Thyroid gland (tissue), 4 donors: ENCODE data around the gene CLCN5. TPM values are rescaled to one million over a fixed set of nuclear protein-coding genes. Genes with fewer than 3 reads are reported as not detected.

Experiments used
- DNase-seq, 2 donors: peaks; one replicate each; pipeline ENCODE4 v3.0.0-alpha.2; 2019
- H3K27ac ChIP-seq, 3 donors: fragments of 200-600 bp; sonication (generic); 1 replicate in 2 of 3; 2 replicates in 1 of 3; pipeline ENCODE4 v1.5.1; 2016 to 2019; ENCODE audit warnings: mild to moderate bottlenecking in 1 of 3, moderate library complexity in 1 of 3
- H3K27me3 ChIP-seq: fragments of 200-600 bp; sonication (generic); one replicate; pipeline ENCODE4 v1.5.1; 2019
- H3K36me3 ChIP-seq, 2 donors: fragments of 200-600 bp; sonication (generic); one replicate each; pipeline ENCODE4 v1.5.1; 2016 to 2019
- H3K4me1 ChIP-seq, 2 donors: fragments of 200-600 bp; sonication (generic); one replicate each; pipeline ENCODE4 v1.5.1; 2017 to 2019
- H3K4me3 ChIP-seq, 3 donors: fragments of 200-600 bp; sonication (generic); replicated peaks in 1 of 3; 1 replicate in 2 of 3; 2 replicates in 1 of 3; pipeline ENCODE4 v1.5.1; 2016; ENCODE audit warnings: mild to moderate bottlenecking in 1 of 3
- H3K9me3 ChIP-seq: fragments of 200-600 bp; sonication (generic); one replicate; pipeline ENCODE4 v1.5.1; 2017
- POLR2A ChIP-seq, 2 donors: fragments of 450-650 bp; IDR thresholded peaks; one replicate each; pipeline ENCODE4 v1.6.1; 2017; ENCODE audit warnings: antibody characterized with exemption in 2 of 2, mild to moderate bottlenecking in 2 of 2, moderate library complexity in 1 of 2
- WGBS, 2 donors: methylation state at CpG; one replicate each; pipeline ENCODE4 v1.1.5; 2017; 5-methylcytosine and 5-hydroxymethylcytosine counted together
- intact Hi-C: fragments of 100-400 bp; cut with DNase I; formaldehyde crosslinking; loops from one replicate; pipeline ENCODE4 v1.15.1; 2023
- total RNA-seq, 4 donors: library from RNA; depleted of rRNA; stranded (reverse); fragments of >200 nt; gene quantifications; one replicate each; pipeline ENCODE4 v1.2.3, GENCODE V29; 2016
- TF ChIP-seq, protein P1 (sequence below), 6 experiments: fragments of 200-600 bp in 3 of 6; fragments of 450-650 bp in 3 of 6; sonication (generic) in 3 of 6; IDR thresholded peaks; one replicate each; pipeline ENCODE4 v1.5.1; 2016 to 2019; ENCODE audit warnings: antibody characterized with exemption in 6 of 6, mild to moderate bottlenecking in 2 of 6, inconsistent platforms in 1 of 6, moderate library complexity in 1 of 6

CLCN5 gene
- total RNA-seq, 4 donors from 2014 or later = 7.3 to 12.6 (median 10.1) TPM

DNA sequence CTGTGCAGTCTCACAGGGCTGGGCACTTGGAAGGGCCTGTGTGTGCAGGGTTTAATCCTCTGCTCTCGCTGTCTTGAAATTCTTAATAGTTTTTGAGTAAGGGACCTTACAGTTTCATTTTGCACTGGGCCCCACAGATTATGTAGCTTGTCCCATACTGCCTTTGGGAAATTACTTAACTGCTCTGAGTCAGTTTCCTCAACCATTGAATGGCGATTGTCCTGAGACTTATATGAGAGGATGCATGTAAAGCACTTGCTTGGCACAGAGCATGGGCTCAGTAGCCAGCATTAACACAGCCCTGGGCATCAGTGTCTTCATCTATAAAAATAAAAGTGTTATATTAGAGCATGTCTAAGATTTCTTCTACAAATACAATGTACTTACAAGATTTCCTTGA is 55.8 kb downstream of the CLCN5 start:
- no peaks in the 10 kb centered on the region for H3K9me3 ChIP-seq
- intact Hi-C loops = no loop called here
- H3K4me1 ChIP-seq = no peaks in the 10 kb centered on the region
- H3K27ac ChIP-seq = no peak overlapping the region
- TF ChIP-seq POLR2A (IDR thresholded peaks at IDR 0.05) = no peak
- TF ChIP-seq, protein P1, sequence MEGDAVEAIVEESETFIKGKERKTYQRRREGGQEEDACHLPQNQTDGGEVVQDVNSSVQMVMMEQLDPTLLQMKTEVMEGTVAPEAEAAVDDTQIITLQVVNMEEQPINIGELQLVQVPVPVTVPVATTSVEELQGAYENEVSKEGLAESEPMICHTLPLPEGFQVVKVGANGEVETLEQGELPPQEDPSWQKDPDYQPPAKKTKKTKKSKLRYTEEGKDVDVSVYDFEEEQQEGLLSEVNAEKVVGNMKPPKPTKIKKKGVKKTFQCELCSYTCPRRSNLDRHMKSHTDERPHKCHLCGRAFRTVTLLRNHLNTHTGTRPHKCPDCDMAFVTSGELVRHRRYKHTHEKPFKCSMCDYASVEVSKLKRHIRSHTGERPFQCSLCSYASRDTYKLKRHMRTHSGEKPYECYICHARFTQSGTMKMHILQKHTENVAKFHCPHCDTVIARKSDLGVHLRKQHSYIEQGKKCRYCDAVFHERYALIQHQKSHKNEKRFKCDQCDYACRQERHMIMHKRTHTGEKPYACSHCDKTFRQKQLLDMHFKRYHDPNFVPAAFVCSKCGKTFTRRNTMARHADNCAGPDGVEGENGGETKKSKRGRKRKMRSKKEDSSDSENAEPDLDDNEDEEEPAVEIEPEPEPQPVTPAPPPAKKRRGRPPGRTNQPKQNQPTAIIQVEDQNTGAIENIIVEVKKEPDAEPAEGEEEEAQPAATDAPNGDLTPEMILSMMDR (IDR thresholded peaks at IDR 0.05) = no peak
- no peaks in the 10 kb centered on the region for H3K27me3 ChIP-seq
- DNase-seq = no peak
- H3K36me3 ChIP-seq = no peaks in the 10 kb centered on the region
- 79 to 83% methylated on average over 1 to 2 of the region's 2 CpGs for WGBS, 2 donors
- no peak overlapping the region for H3K4me3 ChIP-seq

DNA sequence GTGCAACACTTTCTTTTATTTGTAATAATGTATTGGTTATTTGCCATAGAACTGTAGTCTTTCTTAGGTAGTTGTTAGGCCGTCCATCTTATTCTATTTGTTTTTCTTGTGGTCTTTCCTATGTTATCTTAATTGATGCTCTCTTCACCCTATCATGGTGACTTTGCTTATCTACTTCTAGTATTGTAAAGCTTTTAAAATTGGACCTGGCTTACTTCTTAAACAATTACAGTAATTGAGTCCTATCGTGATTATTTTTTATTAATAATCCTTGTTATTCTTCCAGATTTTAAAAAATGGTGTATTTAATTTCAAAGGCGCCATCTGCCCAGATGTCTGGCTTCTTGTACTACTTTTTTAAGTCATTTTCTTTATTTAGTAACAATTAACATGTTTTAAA is 63.7 kb downstream of the CLCN5 start:
- 95 to 97% methylated on average over 3 of the region's 3 CpGs for WGBS, 2 donors
- Histone ChIP-seq H3K27me3 (no peaks in the 10 kb centered on the region), H3K4me1 (no peaks in the 10 kb centered on the region), H3K9me3 (no peaks in the 10 kb centered on the region), H3K36me3 (no peaks in the 10 kb centered on the region), H3K27ac (no peak overlapping the region), H3K4me3 (no peak overlapping the region)
- intact Hi-C loops = no loop called here
- DNase-seq = no peak
- TF ChIP-seq, protein P1 (IDR thresholded peaks at IDR 0.05) = no peak
- no peak for TF ChIP-seq POLR2A (IDR thresholded peaks at IDR 0.05)

DNA sequence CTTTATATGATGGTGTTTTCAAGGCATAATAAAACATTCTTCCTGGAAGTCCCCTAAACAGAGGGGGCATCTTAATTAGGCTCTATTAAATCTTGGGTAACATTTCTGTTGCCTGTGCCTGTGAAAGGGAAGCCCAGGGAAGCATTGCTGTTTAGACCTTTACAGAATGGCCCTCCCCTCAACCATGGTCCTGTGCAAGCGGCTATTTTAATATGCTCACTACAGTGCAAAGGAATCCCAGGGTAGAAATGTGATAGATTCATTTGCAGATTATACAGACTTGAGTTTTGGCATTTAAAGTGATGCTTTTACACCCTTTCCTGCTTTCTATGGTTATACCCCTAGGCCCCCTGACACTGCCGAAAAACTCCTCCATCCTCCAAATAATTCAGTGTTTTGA is 65.3 kb downstream of the CLCN5 start:
- Histone ChIP-seq H3K36me3 (no peaks in the 10 kb centered on the region), H3K9me3 (no peaks in the 10 kb centered on the region), H3K27me3 (peaks cover 3% of the 10 kb centered on the region), H3K27ac (no peak overlapping the region), H3K4me1 (no peaks in the 10 kb centered on the region), H3K4me3 (no peak overlapping the region)
- TF ChIP-seq, protein P1 (IDR thresholded peaks at IDR 0.05) = no peak
- TF ChIP-seq POLR2A (IDR thresholded peaks at IDR 0.05) = no peak
- DNase-seq = no peak
- intact Hi-C loops = no loop called here
- WGBS, 2 donors = 88 to 95% methylated on average over 2 of the region's 2 CpGs

GRCh38 chrX:49988143-49988542 is 65.7 kb downstream of the CLCN5 start:
- Histone ChIP-seq H3K9me3 (no peaks in the 10 kb centered on the region), H3K27me3 (peaks cover 5% of the 10 kb centered on the region), H3K4me1 (no peaks in the 10 kb centered on the region), H3K4me3 (no peak overlapping the region), H3K27ac (no peak overlapping the region), H3K36me3 (no peaks in the 10 kb centered on the region)
- intact Hi-C loops = no loop called here
- 87 to 92% methylated on average over 5 of the region's 5 CpGs for WGBS, 2 donors
- DNase-seq = no peak
- TF ChIP-seq, protein P1 (IDR thresholded peaks at IDR 0.05) = no peak
- TF ChIP-seq POLR2A (IDR thresholded peaks at IDR 0.05) = no peak

- WGBS, 2 donors = 89 to 93% methylated on average over 4 of the region's 4 CpGs
- Histone ChIP-seq H3K9me3 (no peaks in the 10 kb centered on the region), H3K27ac (no peak overlapping the region), H3K36me3 (no peaks in the 10 kb centered on the region), H3K4me3 (no peak overlapping the region), H3K4me1 (no peaks in the 10 kb centered on the region), H3K27me3 (peaks cover 5% of the 10 kb centered on the region)
- TF ChIP-seq, protein P1 (IDR thresholded peaks at IDR 0.05) = no peak
- no peak for TF ChIP-seq POLR2A (IDR thresholded peaks at IDR 0.05)
- intact Hi-C loops = no loop called here
- no peak for DNase-seq
Measured at GRCh38 chrX:49991758-49992157, 69.4 kb downstream of the CLCN5 start.
